GM12891 (cell line): ENCODE measurements around the gene CNOT11.

Experiments used
- PAX5 ChIP-seq: IDR thresholded peaks from 2 replicates; pipeline ENCODE4 v1.6.1; 2011; ENCODE audit warnings: low read length, moderate library complexity, mild to moderate bottlenecking; ENCODE audit not compliant: insufficient read depth, severe bottlenecking
- POLR2A ChIP-seq: IDR thresholded peaks from 2 replicates; pipeline ENCODE4 v1.6.1; 2011; ENCODE audit warnings: low read depth, low read length, control low read depth
- POLR2AphosphoS5 ChIP-seq: IDR thresholded peaks from 2 replicates; pipeline ENCODE4 v1.6.1; 2011; ENCODE audit warnings: low read depth, low read length, control low read depth
- SPI1 ChIP-seq: IDR thresholded peaks from 2 replicates; pipeline ENCODE4 v1.6.1; 2011; ENCODE audit warnings: low read depth, low read length, control low read depth
- TAF1 ChIP-seq: IDR thresholded peaks from 2 replicates; pipeline ENCODE4 v1.6.1; 2011; ENCODE audit warnings: low read depth, low read length, control low read depth

- TF ChIP-seq POLR2AphosphoS5 (no peak), TAF1 (no peak), POLR2A (no peak), SPI1 (no peak), PAX5 (no peak)
These were observed 2.8 kb downstream of the CNOT11 start for GRCh38 chr2:101255501-101255900.
